SK-N-SH treated with all-trans-retinoic acid at 6 μM for 48 hours (cell line): ENCODE data around the gene DRC1.

Source experiments
- BACH2 ChIP-seq: fragments of 250-450 bp; sonication (Bioruptor Pico); IDR thresholded peaks from 2 replicates; pipeline ENCODE4 v1.9.0; 2021; ENCODE audit warnings: mild to moderate bottlenecking, borderline replicate concordance
- CSRNP3 ChIP-seq: fragments of 250-450 bp; sonication (Bioruptor Pico); IDR thresholded peaks from 2 replicates; pipeline ENCODE4 v1.5.1; 2021; ENCODE audit warnings: mild to moderate bottlenecking, moderate library complexity
- GLIS3 ChIP-seq: fragments of 250-450 bp; sonication (Bioruptor Pico); IDR thresholded peaks from 2 replicates; pipeline ENCODE4 v1.5.0; 2020; ENCODE audit warnings: mild to moderate bottlenecking, moderate library complexity
- ISL1 ChIP-seq: fragments of 250-450 bp; sonication (Bioruptor Pico); IDR thresholded peaks from 2 replicates; pipeline ENCODE4 v2.1.2; 2022; ENCODE audit warnings: mild to moderate bottlenecking, moderate library complexity
- PATZ1 ChIP-seq: fragments of 250-450 bp; sonication (Bioruptor Pico); IDR thresholded peaks from 2 replicates; pipeline ENCODE4 v1.8.0; 2020; ENCODE audit warnings: mild to moderate bottlenecking, moderate library complexity, borderline replicate concordance
- PPARA ChIP-seq: fragments of 250-450 bp; sonication (Bioruptor Pico); IDR thresholded peaks from 2 replicates; pipeline ENCODE4 v1.5.0; 2020; ENCODE audit warnings: mild to moderate bottlenecking, borderline replicate concordance
- RARB ChIP-seq: fragments of 250-450 bp; sonication (Bioruptor Pico); IDR thresholded peaks from 2 replicates; pipeline ENCODE4 v1.8.0; 2021; ENCODE audit warnings: mild to moderate bottlenecking, moderate library complexity
- TCF4 ChIP-seq: fragments of 250-450 bp; sonication (Bioruptor Pico); IDR thresholded peaks from 2 replicates; pipeline ENCODE4 v1.8.0; 2021; ENCODE audit warnings: mild to moderate bottlenecking, moderate library complexity, borderline replicate concordance
- ZC3H10 ChIP-seq: fragments of 250-450 bp; sonication (Bioruptor Pico); IDR thresholded peaks from 2 replicates; pipeline ENCODE4 v1.5.1; 2021; ENCODE audit warnings: mild to moderate bottlenecking, moderate library complexity
- ZFP3 ChIP-seq: fragments of 250-450 bp; sonication (Bioruptor Pico); IDR thresholded peaks from 2 replicates; pipeline ENCODE4 v1.5.0; 2020; ENCODE audit warnings: mild to moderate bottlenecking, moderate library complexity
- ZFP30 ChIP-seq: fragments of 450-650 bp; formaldehyde crosslinking; IDR thresholded peaks from 2 replicates; pipeline ENCODE4 v1.5.0; 2022; ENCODE audit warnings: mild to moderate bottlenecking, moderate library complexity
- ZNF565 ChIP-seq: fragments of 450-650 bp; formaldehyde crosslinking; conservative IDR thresholded peaks from 2 replicates; pipeline ENCODE4 v1.5.0; 2020; ENCODE audit warnings: low read depth, mild to moderate bottlenecking, moderate library complexity
- ZNF8 ChIP-seq: fragments of 450-650 bp; formaldehyde crosslinking; IDR thresholded peaks from 2 replicates; pipeline ENCODE4 v1.5.0; 2020; ENCODE audit warnings: mild to moderate bottlenecking, moderate library complexity

DNA sequence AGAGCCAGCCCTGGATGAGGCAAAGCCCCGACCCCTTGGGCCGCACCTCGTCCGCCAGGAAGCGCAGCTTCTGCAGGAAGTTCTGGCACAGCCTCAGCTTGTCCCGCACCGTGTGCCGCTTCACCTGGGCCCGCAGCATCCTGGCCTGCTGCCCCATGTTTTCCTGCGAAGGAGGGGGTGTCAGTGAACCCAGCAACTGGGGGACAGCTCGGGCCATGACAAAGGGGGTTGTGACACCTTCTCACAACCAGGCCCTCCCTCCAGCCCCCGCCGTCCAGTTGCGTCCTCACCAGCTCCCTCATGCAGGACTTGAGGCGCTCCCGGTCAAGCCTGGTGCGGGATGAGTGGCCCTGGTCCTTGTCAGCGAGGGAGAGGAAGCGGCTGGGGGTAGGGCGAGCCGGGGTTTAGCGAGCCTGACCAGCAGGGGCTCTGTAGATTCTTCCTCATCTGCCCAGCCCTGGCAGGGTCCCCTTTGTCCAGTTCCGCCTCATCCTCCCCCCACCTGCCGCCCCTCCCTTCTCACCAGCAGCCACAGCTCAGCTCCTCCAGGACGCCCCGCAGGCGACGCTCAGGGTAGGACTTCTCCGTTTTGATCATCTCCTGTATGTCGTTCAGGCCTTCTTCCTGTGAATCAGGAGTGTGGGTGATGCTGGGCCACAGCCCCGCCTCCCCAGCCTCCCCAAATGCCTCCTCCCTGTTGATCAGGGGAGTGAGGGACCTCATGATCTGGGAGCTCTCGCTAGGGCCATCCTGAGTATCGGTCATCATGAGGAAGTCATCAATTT lies 75.6 kb downstream of the DRC1 start:
- TF ChIP-seq BACH2 = no peak
- no peak for TF ChIP-seq ZC3H10 (CRISPR knock-in tag)
- TF ChIP-seq TCF4 (CRISPR knock-in tag) = no peak
- TF ChIP-seq ZNF565 = no peak
- TF ChIP-seq GLIS3 (CRISPR knock-in tag) = no peak
- no peak for TF ChIP-seq ZNF8 (CRISPR knock-in tag)
- no peak for TF ChIP-seq ISL1 (CRISPR knock-in tag)
- TF ChIP-seq RARB = no peak
- no peak for TF ChIP-seq PATZ1 (CRISPR knock-in tag)
- no peak for TF ChIP-seq CSRNP3
- no peak for TF ChIP-seq ZFP30 (CRISPR knock-in tag)
- TF ChIP-seq ZFP3 = no peak
- TF ChIP-seq PPARA (CRISPR knock-in tag) = no peak
